Right lobe of liver (tissue), 6 donors: ENCODE results near the gene CLDN3. TPM values are rescaled to one million over a fixed set of nuclear protein-coding genes. Genes with fewer than 3 reads are reported as not detected.

ENCODE experiments used
- ATAC-seq, 4 donors: fragments of 200-7000 bp; cut with Tn5 transposase; one replicate each; pipeline ENCODE4 v1.9.1; 2020; ENCODE audit warnings: mild to moderate bottlenecking in 4 of 4, moderate library complexity in 4 of 4
- DNase-seq, 3 donors: peaks; one replicate each; pipeline ENCODE4 v3.0.0-alpha.2; 2020
- H3K27ac ChIP-seq, 3 donors: fragments of 200-600 bp; one replicate each; pipeline ENCODE4 v1.8.0; 2022
- H3K27me3 ChIP-seq, 2 donors: fragments of 200-600 bp; one replicate each; pipeline ENCODE4 v1.8.0; 2022
- H3K36me3 ChIP-seq, 4 donors: fragments of 200-600 bp; sonication (generic) in 1 of 4; one replicate each; pipeline versions ENCODE4 v1.5.1 to v1.8.0; 2017 to 2022; ENCODE audit warnings: control low read depth in 1 of 4
- H3K4me1 ChIP-seq, 4 donors: fragments of 200-600 bp; sonication (generic) in 1 of 4; one replicate each; pipeline versions ENCODE4 v1.5.1 to v1.8.0; 2017 to 2022; ENCODE audit warnings: control low read depth in 1 of 4
- H3K4me3 ChIP-seq, 3 donors: fragments of 200-600 bp; one replicate each; pipeline ENCODE4 v1.8.0; 2022
- H3K9me3 ChIP-seq, 4 donors: fragments of 200-600 bp; sonication (generic) in 1 of 4; one replicate each; pipeline versions ENCODE4 v1.5.1 to v1.8.0; 2017 to 2022; ENCODE audit warnings: control low read depth in 1 of 4
- CTCF ChIP-seq, 4 donors: fragments of 200-600 bp in 3 of 4; fragments of 450-650 bp in 1 of 4; IDR thresholded peaks; one replicate each; pipeline versions ENCODE4 v1.5.1 to v1.8.0; 2016 to 2022; ENCODE audit warnings: antibody characterized with exemption in 4 of 4, mild to moderate bottlenecking in 2 of 4
- POLR2A ChIP-seq: fragments of 450-650 bp; IDR thresholded peaks from one replicate; pipeline ENCODE4 v1.6.1; 2017; ENCODE audit warnings: antibody characterized with exemption, mild to moderate bottlenecking
- WGBS: methylation state at CpG from one replicate; pipeline ENCODE4 v1.1.6; 2018; ENCODE audit warnings: low coverage, low lambda C conversion rate; ENCODE audit not compliant: insufficient coverage; ENCODE audit errors: missing lambda C conversion rate; 5-methylcytosine and 5-hydroxymethylcytosine counted together
- intact Hi-C, 2 donors: fragments of 100-400 bp; cut with DNase I; formaldehyde crosslinking; loops; one replicate each; pipeline versions ENCODE4 v1.11.2 to v1.14.1; 2022
- total RNA-seq, 6 experiments: library from RNA; depleted of rRNA in 2 of 6; stranded (reverse); fragments of >200 nt in 2 of 6; fragmentation: NEBNext Ultra II Directional in 3 of 6; extraction: Animal tissue kit (Norgen Biotek cat#: 25700) in 3 of 6; gene quantifications; one replicate each; pipeline versions ENCODE4 v1.1.0 to v1.2.4, GENCODE V29; 2016 to 2023
- donor health status: DM: no; HTN: yes; CAD: no.
- donor health status: DM: no; HTN: no; CAD: no.
- donor health status: DM: no; HTN: no; CAD: no.
- donor health status: DM: no; HTN: yes; CAD: no.
- donor health status: DM: no; HTN: yes; CAD: no.

CLDN3 gene
- total RNA-seq, 6 experiments from 2014 or later = 16.1 to 37.3 (median 19.9) TPM

GRCh38 chr7:73749931-73750776 is 19.9 kb downstream of the CLDN3 start:
- no peak for ATAC-seq
- DNase-seq = no peak
- intact Hi-C loops = no loop called here
- Histone ChIP-seq H3K27ac (no peak overlapping the region), H3K9me3 (no peaks in the 10 kb centered on the region), H3K36me3 (no peaks in the 10 kb centered on the region), H3K27me3 (no peaks in the 10 kb centered on the region), H3K4me3 (no peak overlapping the region), H3K4me1 (no peaks in the 10 kb centered on the region)
- TF ChIP-seq CTCF (IDR thresholded peaks at IDR 0.05) (no peak), POLR2A (no peak)
- 68% methylated on average over 15 of the region's 16 CpGs for whole genome bisulfite sequencing

GRCh38 chr7:73746378-73746777 is 23.7 kb downstream of the CLDN3 start:
- H3K36me3 ChIP-seq = no peaks in the 10 kb centered on the region
- WGBS = 59% methylated on average over 3 of the region's 4 CpGs
- DNase-seq = no peak
- no peak for ATAC-seq
- H3K27me3 ChIP-seq = no peaks in the 10 kb centered on the region
- H3K4me1 ChIP-seq = peaks cover 0 to 5% (median 0%) of the 10 kb centered on the region in 4 donors
- no peak overlapping the region for H3K4me3 ChIP-seq
- intact Hi-C loops = no loop called here
- H3K27ac ChIP-seq = no peak overlapping the region
- no peaks in the 10 kb centered on the region for H3K9me3 ChIP-seq
- TF ChIP-seq CTCF (IDR thresholded peaks at IDR 0.05) (no peak), POLR2A (no peak)

GRCh38 chr7:73742753-73743641 is 27.1 kb downstream of the CLDN3 start:
- no peak for TF ChIP-seq CTCF (IDR thresholded peaks at IDR 0.05)
- peak; percentile 25 for TF ChIP-seq POLR2A
- intact Hi-C loops = no loop called here

GRCh38 chr7:73742338-73742752 is 27.7 kb downstream of the CLDN3 start:
- Histone ChIP-seq H3K4me1 (peaks cover 0 to 8% (median 1%) of the 10 kb centered on the region in 4 donors), H3K36me3 (no peaks in the 10 kb centered on the region), H3K27me3 (no peaks in the 10 kb centered on the region), H3K9me3 (no peaks in the 10 kb centered on the region), H3K27ac (peak overlapping the region; percentile 59 to 98 (median 80)), H3K4me3 (peak overlapping the region; percentile 14 to 37 (median 20))
- WGBS = 23% methylated on average over 6 of the region's 7 CpGs
- DNase-seq = peak in 1 of 3 donors; percentile 46
- intact Hi-C loops = no loop called here
- TF ChIP-seq POLR2A (no peak), CTCF (IDR thresholded peaks at IDR 0.05) (no peak)
- no peak for ATAC-seq

More at GRCh38 chr7:73742753-73743641, 27.1 kb downstream of the CLDN3 start:
- ATAC-seq = peak; percentile 57 to 71 (median 60)
- peak overlapping the region; percentile 14 to 39 (median 37) for H3K4me3 ChIP-seq
- 27% methylated on average over 25 of the region's 35 CpGs for WGBS
- H3K36me3 ChIP-seq = no peaks in the 10 kb centered on the region
- H3K27ac ChIP-seq = peak overlapping the region; percentile 59 to 98 (median 80)
- peak; percentile 95 to 98 (median 98) for DNase-seq
- no peaks in the 10 kb centered on the region for H3K9me3 ChIP-seq
- H3K4me1 ChIP-seq = peaks cover 0 to 6% (median 0%) of the 10 kb centered on the region in 4 donors
- H3K27me3 ChIP-seq = no peaks in the 10 kb centered on the region
